Embryonic facial prominence (tissue), 1 donor: ENCODE results near the gene NEK8.

Experiments
- DNase-seq: peaks from one replicate; pipeline ENCODE4 v3.0.0-alpha.2; 2016; ENCODE audit errors: extremely low spot score

NEK8 gene

DNA sequence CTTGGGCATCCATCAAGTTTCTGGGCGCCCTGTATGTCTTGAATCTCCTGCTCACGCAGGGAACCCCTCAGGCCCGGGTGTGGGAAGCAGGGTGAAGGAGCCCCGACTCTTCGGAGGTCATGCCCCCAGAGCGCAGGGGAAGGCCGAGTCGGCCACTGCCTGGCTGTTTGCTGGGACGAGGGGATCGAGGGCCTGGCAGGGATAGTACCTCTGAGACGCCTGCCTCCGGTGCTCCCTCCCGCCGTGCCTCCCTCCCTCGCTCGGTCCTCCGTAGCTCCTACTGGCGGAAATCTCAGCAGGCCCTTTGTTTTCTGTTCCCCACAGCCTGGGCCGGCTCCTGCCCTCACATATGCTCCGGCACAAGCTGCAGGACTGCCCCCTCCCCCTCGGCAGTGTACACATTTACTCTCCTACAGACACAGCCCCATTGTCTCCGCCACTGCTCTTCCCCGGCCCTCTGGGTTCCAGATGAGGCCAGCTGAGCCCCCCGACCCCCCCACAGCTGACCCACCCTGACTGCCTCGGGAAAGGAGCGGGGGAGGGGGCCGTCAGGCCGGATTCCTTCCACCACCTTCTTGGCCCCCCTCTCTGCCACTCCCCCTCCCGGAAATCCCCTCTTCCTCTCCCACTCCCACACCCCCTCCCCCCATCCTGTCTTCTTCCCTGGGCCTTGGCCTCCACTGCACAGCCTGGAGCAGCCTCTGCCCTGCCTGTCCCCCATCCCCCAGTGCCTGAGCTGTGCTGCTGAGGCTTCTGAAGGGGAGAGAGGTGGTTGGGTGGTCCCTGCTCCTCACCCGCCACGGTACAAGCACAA, 16.6 kb downstream of the NEK8 start:
- DNase-seq = peak; percentile 37

DNA sequence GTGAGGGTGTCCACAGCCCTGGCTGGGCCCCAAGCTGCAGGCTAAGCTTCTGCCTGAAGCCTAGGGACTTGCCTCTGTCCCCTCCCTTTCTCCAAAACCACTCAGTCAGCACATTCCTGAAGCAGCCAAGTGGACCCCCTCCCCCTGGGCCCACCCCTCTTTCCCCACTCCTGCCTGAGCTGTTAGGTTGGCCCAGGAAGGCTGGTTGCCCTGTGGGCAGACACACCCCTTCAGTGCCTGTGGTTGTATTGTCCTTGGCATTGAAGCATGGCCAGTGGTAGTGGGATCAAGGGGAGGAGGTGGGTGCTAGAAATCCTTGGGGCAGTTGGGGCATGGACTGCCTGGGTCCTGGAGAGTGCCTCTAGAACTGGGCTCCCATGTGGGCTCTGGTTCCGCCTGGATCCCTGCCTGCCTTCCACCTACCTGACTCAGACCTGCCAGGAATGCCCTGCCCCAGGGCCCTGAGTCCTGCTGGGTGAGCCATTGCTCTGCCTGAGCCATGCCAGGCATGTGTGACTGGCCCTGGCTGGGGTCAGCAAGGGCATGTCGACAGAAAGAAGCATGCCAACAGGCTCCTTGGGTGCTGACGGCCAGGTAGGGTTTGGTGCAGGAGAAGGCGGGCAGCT, 17.3 kb downstream of the NEK8 start:
- peak; percentile 51 for DNase-seq

DNA sequence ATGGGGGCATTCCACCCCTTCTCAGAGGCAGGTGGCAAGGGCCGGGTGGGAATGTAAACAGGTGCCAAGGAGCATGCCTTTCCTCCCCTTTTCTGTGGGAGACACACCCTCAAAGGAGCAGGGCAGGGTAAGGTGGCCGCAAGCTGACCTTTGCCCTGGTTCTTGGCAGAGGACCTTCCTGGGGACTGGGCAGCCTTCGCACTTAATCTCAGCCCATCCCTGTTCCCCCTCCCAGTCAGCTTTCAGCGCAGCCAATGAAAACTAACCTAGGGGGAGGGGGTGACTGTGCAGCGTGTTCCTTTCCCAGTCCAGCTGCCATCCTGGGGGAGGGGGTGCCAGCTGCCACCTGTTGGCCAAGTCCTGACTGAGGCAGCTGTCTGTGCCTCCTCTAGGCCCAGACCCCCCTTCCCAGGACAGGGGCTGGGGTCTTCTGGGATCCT, 18.0 kb downstream of the NEK8 start:
- DNase-seq = no peak

DNA sequence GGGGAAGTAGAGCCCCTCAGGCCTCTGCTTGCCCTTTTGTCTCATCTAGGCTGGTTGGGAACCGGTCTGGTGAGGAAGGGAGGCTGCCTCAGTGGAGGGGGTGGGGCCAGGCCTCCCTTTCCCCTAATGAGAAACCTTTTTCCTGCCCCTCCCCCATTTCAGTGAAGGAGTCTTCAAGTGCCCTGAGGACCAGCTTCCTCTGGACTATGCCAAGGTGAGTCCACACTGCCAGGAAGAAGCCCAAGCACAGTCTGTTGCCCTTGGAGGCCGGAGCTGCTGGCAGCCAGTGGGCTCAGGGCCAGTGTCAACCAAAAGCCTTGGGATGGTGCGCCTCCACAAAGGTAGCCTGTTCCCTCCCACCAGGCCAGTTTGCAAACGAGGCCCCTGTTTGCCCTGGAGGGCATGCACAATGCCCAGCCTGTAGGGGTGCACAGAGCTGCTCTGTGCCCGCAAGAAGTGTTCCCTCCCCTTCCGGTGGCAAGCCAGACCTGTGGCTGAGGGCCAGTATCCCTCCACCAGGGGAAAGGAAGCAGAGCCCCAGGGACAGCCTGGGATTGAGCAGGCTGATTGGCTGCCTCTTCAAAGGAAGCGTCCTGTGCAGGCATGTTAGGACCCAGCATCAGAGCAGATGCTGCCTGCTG, 18.6 kb downstream of the NEK8 start:
- DNase-seq = no peak

DNA sequence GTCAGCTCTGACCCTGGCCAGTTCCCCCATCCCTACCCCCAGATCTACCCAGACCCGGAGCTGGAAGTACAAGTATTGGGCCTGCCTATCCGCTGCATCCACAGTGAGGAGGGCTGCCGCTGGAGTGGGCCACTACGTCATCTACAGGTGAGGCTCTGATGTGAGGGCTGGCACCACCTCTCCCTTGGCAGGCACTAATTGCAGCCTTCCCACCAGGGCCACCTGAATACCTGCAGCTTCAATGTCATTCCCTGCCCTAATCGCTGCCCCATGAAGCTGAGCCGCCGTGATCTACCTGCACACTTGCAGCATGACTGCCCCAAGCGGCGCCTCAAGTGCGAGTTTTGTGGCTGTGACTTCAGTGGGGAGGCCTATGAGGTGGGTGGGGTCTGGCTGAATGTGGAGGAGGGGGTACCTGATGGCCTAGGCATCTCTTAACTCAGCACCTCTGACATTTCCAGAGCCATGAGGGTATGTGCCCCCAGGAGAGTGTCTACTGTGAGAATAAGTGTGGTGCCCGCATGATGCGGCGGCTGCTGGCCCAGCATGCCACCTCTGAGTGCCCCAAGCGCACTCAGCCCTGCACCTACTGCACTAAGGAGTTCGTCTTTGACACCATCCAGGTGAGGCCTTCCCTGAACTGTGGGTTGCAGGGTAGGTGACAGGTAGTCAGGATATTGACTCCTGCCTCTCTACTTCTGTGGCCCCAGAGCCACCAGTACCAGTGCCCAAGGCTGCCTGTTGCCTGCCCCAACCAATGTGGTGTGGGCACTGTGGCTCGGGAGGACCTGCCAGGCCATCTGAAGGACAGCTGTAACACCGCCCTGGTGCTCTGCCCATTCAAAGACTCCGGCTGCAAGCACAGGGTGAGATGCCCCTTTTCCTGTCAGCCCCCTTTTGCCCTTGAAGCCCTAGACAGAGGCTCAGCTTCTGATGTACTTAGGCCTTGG, 19.5 kb downstream of the NEK8 start:
- DNase-seq = no peak

DNA sequence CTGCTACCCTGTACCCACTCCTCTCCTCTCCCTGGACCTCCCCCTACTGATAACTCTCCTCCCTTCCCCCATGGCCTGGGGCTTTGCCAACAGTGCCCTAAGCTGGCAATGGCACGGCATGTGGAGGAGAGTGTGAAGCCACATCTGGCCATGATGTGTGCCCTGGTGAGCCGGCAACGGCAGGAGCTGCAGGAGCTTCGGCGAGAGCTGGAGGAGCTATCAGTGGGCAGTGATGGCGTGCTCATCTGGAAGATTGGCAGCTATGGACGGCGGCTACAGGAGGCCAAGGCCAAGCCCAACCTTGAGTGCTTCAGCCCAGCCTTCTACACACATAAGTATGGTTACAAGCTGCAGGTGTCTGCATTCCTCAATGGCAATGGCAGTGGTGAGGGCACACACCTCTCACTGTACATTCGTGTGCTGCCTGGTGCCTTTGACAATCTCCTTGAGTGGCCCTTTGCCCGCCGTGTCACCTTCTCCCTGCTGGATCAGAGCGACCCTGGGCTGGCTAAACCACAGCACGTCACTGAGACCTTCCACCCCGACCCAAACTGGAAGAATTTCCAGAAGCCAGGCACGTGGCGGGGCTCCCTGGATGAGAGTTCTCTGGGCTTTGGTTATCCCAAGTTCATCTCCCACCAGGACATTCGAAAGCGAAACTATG, 20.4 kb downstream of the NEK8 start:
- no peak for DNase-seq

DNA sequence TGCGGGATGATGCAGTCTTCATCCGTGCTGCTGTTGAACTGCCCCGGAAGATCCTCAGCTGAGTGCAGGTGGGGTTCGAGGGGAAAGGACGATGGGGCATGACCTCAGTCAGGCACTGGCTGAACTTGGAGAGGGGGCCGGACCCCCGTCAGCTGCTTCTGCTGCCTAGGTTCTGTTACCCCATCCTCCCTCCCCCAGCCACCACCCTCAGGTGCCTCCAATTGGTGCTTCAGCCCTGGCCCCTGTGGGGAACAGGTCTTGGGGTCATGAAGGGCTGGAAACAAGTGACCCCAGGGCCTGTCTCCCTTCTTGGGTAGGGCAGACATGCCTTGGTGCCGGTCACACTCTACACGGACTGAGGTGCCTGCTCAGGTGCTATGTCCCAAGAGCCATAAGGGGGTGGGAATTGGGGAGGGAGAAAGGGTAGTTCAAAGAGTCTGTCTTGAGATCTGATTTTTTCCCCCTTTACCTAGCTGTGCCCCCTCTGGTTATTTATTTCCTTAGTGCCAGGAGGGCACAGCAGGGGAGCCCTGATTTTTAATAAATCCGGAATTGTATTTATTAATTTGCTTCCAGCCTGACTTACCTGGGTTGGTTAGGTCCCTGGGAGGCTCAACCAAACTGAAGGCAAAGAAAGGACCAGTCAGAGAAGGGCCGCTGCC, 21.1 kb downstream of the NEK8 start:
- DNase-seq = no peak

DNA sequence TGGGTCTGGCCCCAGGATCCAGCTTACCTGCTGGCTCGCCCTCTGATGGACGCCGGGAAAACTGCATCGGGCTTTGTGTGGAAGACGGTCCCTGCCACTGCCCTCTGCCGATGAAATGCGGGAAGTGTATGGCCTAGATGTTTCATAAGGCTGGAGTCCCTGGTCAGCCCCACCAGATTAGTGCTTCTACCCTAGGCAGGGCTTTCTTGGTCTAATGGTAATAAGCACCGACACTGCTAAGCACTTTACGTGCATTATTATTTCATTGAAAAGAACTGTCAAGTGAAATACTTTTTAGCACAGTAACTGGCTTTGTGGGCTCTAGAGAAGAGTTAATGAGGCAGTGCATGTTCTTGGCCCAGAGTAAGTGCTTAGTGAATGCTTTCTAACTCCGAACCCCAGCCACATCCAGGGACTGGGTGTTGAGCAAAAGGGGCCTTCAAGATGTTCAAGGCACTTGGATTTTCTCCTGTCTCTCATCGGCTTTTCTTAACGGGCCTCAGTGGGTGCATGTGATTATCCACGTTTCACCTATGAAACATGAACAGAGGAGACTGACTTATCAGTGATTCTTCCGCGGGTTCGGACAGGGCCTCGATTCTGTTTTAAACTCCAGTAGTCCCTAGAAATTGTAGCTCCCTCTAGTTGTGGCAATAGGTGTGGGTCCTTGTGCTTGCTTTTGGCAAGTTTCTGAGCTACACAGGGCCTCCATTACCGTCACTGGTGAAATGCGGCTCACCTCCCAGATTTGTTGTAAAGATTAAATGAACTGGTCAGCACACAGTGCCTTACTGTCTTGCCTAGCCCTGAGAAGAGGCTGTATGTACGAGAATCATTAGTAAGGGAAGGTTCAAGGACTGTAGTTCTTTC, 21.8 kb downstream of the NEK8 start:
- DNase-seq = peak; percentile 62

DNA sequence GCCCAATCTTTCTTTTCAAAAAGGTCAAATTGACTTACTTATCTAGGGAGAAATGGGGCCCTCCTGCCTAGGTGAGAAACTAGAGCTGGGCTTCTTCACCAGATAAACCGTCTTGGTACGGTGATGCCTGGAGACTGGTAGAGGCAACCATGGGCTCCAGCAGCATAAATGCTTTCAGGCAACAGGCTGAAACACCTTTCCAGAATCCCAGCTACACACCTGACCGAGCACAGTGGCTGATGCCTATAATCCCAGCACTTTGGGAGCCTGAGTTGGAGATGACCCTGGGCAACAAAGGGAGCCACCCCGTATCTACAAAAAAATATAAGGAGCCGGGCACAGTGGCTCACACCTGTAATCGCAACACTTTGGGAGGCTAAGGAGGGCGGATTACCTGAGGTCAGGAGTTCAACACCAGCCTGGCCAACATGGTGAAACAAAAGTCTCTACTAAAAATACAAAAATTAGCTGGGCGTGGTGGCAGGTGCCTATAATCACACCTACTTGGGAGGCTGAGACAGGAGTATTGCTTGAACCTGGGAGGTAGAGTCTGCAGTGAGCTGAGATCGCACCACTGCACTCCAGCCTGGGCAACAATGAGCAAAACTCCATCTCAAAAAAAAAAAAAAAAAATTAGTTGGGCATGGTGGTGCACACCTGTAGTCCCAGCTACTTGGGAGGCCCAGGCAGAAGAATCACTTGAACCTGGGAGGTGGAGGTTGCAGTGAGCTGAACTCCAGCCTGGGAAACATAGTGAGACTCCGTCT, 23.2 kb downstream of the NEK8 start:
- DNase-seq = no peak

DNA sequence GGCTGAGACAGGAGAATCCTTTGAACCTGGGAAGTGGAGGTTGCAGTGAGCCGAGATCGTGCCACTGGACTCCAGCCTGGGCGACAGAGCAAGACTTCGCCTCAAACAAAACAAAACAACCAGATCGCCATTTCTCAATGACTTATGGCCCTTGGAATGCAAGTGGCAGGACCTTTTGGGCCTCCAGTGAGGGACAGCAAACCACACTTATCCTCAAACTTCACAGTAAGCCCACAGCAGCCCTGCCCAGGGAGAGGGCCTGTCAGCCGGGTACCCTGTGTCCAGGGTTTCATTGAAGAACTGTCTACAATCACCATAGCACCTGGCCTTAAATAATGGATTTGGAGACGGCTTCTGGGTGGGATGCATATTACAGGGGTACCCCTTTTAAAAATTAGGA, 26.9 kb downstream of the NEK8 start:
- no peak for DNase-seq

DNA sequence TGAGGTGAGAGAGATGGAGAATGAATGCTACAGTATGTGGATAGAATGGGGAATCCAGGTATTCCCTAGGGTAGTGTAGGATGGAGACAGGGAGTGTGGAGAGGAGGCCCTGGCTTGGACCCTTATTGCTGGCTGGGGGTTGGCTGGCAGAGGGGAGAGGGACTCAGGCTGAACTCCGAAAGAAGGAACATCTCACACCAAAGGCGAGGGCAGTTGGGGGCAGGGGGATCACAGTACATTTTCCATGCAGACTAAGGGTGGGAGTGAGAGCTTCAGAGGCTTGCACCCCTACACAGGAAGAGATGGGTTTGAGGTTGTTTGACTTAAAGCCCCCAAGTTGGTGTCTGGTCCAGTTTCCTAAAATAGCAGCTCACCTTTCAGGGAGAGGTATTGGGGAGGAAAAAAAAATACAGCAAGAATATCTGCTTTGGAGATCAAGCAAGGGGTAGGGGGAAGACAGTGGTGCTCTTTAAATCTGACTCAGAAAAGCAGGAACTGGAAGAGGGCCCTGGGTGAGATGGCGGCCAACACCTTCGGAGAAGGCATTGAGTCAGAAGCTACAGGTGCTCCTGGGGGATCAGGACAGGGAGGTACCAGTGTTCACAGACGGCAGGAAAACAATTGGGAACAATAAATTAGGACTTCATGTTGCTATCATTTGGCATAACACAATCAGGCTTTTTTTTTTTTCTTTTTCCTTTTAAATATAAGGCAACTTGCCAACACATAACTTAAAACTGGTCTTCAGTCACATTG, 27.6 kb downstream of the NEK8 start:
- no peak for DNase-seq

DNA sequence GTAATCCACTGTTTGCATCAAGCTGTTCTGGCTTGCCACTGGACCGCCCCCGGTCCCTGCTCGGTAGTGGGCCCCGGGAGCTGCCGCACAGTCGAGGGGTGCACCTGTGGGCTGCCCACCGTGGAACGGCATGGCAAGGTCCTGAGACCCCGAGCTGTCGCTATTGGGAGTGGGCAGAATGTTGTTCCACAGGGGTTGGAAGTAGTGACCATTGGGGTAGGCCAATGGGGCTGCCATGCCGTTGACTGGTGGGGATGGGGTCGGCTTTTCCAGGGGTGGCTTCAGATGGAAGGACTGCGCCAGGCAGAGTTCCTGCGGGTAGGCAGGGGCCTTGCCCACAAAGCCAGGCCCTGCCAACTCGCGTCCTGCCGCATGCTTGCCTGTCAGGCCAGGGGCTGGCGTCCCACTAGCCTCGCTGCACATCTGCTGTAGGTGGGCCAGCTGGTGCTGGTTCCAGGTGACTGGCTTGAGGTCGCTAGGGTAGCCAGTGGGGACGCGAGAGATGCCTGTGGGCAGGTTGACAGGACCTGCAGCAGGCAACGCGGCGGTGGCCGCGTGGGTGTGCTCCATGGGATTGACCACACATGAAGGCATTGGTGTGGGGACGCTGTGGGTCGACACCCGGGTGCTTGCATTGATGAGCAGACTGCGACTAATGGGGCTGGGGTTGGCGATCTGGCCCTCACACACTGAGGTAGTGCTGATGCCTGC, 30.0 kb downstream of the NEK8 start:
- DNase-seq = no peak

DNA sequence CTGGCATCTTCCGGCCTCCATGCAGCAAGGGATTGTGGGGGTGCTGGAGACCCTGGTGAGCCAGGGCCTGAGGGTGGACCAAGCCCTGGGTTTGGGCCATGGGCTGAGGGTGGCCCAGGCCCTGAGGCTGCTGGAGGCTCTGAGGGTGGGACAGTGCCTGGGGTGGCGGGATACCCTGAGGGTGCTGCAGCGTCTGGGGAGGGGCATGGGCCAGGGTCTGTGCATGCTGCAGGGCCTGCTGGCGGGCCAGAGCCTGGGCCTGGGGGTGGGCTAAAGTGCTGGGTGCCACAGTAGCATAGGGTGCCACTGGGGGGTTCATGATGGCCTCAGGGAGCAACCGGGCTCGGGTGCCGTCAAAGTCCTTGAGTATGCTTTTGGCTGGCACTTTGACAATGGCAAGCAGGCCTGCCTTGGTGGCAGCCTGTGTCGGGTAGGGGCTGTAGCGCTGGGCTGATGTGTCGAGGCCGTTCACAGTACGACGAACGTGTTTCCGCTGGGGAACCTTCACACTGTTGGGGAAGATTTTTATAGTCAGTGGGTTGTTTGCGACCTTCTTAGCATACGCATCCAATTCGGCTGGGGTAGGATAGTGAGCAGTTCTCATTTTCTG, 30.8 kb downstream of the NEK8 start:
- no peak for DNase-seq

DNA sequence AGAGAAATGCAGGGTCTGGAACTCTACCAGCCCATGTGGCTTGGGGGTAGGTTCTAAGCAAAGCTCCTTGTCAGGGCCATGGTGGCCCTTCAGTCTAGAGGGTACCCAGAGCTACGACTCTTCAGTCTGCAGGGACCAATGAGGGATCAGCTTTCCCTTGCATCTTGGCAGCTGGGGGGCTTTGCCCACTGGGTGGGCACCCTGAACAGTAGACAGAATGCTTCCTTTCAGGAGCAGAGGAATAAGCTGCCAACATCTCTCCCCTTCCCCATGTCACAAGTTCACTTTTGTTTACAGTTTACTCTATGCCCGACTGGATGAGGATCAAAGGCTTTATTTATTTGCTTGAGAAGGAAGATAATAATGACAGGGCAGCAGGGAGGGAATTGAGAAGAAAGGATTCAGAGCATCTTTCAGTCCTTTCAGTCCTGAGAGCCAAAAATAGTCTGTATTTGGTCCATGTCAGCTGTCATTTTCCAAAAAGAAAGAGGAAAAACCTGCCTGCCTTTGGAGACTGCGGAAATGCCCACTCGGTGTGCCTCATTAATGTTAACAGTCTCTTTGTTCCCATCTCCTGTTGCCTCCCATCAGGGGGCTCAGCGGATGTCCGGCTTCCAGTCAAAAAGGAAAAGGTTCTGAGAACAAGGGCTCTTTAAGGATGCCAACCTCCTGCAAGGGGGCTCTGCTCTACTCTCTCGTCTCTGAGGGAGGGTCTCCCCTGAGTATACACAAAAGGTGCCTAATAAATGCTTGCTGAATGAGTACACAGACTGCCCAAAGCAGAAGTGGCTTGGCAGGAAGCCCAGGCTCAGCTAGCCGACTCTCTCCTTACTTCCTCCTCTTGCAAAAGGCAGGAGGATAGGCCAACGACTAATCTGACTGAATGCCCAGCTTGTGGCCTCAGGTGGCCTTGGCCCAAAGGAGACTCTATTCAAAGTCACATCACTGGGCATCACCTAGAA, 32.3 kb downstream of the NEK8 start:
- DNase-seq = no peak

DNA sequence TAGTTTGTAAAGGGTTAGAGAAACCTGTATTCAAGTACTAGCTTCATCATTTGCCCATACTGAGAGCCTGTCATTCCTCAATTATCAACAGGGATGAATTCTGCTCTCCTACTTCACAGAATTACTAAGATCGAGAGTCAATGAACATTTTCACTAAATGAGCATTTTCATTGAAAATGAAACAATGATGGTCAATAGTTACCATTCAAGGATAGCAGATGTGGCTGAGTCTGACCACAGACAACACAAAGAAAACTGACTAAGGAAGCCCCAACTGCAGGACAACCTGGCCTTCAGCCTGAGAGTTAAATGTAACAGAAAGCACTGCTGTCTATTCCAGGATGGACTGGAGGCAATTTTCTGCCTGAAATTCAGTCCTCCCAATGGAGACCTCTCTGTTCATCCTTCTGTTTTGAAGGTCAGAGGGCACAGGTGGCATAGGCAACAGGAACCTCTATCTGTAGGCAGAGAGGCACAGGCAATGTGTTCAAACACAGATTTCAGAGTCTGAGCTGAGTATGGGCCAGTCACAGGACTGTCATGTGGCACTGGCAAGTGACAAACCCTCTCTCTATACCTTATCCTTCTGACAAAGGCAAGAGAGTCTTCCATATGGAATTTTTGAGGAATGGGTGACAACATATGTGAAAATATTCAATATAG, 34.7 kb downstream of the NEK8 start:
- no peak for DNase-seq
